Breast epithelium (tissue), 3 donors: ENCODE data around the gene TRMU.

Source experiments
- CTCF ChIP-seq, 3 donors: fragments of 450-650 bp; IDR thresholded peaks; one replicate each; pipeline ENCODE4 v1.5.1; 2016 to 2017; ENCODE audit warnings: antibody characterized with exemption in 3 of 3, mild to moderate bottlenecking in 3 of 3, moderate library complexity in 3 of 3
- POLR2A ChIP-seq: fragments of 450-650 bp; IDR thresholded peaks from one replicate; pipeline ENCODE4 v1.6.1; 2016; ENCODE audit warnings: antibody characterized with exemption, mild to moderate bottlenecking, moderate library complexity
- POLR2AphosphoS5 ChIP-seq, 3 donors: sonication (generic); formaldehyde crosslinking; IDR thresholded peaks; one replicate each; pipeline ENCODE4 v1.6.1; 2017; ENCODE audit warnings: antibody characterized with exemption in 3 of 3

DNA sequence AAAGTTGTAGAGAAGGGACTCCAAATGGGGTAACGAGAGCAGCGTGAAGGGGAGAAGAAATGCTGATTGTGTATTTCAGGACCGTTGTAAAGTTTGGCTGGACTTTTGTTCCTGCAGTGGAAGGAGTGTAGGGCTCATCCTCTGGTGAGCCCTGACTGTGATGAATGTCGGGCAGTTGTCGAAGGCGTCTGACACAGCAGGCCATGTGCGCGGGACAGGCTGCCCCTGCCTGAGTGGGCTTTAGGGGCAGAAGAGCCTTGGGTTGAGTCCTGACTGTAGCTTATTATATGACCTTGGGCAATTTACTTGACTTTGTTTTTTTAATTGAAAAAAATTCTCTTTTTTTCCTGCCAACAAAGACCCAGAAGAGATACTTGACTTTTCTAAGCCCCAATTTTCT, 3.1 kb downstream of the TRMU start:
- TF ChIP-seq POLR2A (no peak), CTCF (IDR thresholded peaks at IDR 0.05) (no peak), POLR2AphosphoS5 (IDR thresholded peaks at IDR 0.05) (no peak)
